Nephron progenitor cell (in vitro differentiated cells): ENCODE data around the gene FANCF.

ENCODE experiments used
- DNase-seq: peaks from one replicate; pipeline ENCODE4 v3.0.0; 2021
- H3K27ac Mint-ChIP-seq: 2 replicates; pipeline ENCODE4 v1.8.0; 2021; ENCODE audit warnings: mild to moderate bottlenecking, moderate library complexity, mixed read lengths
- H3K27me3 Mint-ChIP-seq: 2 replicates; pipeline ENCODE4 v1.8.0; 2021; ENCODE audit warnings: mild to moderate bottlenecking, low read depth, mixed read lengths; ENCODE audit not compliant: poor library complexity
- H3K36me3 Mint-ChIP-seq: 2 replicates; pipeline ENCODE4 v1.8.0; 2021; ENCODE audit warnings: low read depth, mixed read lengths
- H3K4me1 Mint-ChIP-seq: 2 replicates; pipeline ENCODE4 v1.8.0; 2021; ENCODE audit warnings: mixed read lengths
- H3K4me3 Mint-ChIP-seq: 2 replicates; pipeline ENCODE4 v1.8.0; 2021; ENCODE audit warnings: mild to moderate bottlenecking, moderate library complexity, mixed read lengths
- H3K9me3 Mint-ChIP-seq: 2 replicates; pipeline ENCODE4 v1.8.0; 2021; ENCODE audit warnings: mild to moderate bottlenecking, moderate library complexity, mixed read lengths
- TF ChIP-seq, protein P1 (sequence below): fragments of 200-600 bp; sonication (generic); IDR thresholded peaks from 2 replicates; pipeline ENCODE4 v1.5.0; 2021; ENCODE audit warnings: antibody characterized with exemption

FANCF gene

DNA sequence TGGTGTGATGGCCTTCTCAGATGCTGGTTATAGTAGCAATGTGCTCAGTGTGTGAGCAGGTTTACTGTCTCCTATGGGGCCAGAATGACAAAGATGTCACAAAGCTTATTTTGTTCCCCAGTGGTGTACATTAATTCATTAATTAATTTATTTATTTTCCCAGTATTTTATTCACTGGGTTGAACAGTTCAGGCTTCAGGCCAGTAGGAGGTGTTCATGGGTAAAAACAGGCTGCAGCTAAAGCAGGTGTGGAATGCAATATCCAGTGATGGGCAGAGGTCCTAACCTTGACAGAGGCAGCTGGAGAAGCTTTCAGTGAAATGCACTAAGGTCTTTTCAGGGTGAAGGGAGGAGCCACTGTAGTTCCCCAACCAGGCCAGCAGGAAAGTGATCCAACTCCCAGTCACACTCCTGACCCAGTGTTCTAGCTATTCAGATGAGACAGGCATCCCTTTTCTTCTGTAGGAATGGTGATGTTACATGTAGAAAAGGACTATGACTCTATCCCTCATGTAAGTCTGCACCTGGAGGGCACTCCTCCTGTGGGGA is 7.8 kb upstream of the FANCF start:
- peaks cover 18% of the 10 kb centered on the region for H3K4me1 Mint-ChIP-seq
- H3K27me3 Mint-ChIP-seq: peaks cover 3% of the 10 kb centered on the region
- no peak for DNase-seq
- H3K4me3 Mint-ChIP-seq: no peak overlapping the region
- H3K9me3 Mint-ChIP-seq: peaks cover 6% of the 10 kb centered on the region
- TF ChIP-seq, protein P1, sequence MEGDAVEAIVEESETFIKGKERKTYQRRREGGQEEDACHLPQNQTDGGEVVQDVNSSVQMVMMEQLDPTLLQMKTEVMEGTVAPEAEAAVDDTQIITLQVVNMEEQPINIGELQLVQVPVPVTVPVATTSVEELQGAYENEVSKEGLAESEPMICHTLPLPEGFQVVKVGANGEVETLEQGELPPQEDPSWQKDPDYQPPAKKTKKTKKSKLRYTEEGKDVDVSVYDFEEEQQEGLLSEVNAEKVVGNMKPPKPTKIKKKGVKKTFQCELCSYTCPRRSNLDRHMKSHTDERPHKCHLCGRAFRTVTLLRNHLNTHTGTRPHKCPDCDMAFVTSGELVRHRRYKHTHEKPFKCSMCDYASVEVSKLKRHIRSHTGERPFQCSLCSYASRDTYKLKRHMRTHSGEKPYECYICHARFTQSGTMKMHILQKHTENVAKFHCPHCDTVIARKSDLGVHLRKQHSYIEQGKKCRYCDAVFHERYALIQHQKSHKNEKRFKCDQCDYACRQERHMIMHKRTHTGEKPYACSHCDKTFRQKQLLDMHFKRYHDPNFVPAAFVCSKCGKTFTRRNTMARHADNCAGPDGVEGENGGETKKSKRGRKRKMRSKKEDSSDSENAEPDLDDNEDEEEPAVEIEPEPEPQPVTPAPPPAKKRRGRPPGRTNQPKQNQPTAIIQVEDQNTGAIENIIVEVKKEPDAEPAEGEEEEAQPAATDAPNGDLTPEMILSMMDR: peak; percentile 12
- no peak overlapping the region for H3K27ac Mint-ChIP-seq
- H3K36me3 Mint-ChIP-seq: peaks cover 16% of the 10 kb centered on the region

DNA sequence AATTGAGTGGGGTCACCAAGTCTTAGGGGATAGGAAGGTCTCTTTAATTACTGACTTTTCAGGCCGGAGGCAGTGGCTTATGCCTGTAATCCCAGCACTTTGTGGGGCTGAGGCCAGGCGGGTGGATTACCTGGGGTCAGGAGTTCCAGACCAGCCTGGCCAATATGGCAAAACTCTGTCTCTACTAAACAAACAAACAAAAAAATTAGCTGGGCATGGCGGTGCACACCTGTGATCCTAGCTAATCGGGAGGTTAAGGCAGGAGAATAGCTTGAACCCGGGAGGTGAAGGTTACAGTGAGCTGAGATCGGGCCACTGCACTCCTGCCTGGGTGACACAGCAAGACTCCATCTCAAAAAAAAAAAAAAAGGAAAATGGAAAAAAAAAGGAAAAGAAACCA is 1.8 kb upstream of the FANCF start:
- DNase-seq: no peak
- TF ChIP-seq, protein P1: no peak
- Mint-ChIP-seq H3K27me3 (no peaks in the 10 kb centered on the region), H3K36me3 (peaks cover 34% of the 10 kb centered on the region), H3K27ac (no peak overlapping the region), H3K9me3 (peaks cover 15% of the 10 kb centered on the region), H3K4me3 (no peak overlapping the region), H3K4me1 (peaks cover 31% of the 10 kb centered on the region)

DNA sequence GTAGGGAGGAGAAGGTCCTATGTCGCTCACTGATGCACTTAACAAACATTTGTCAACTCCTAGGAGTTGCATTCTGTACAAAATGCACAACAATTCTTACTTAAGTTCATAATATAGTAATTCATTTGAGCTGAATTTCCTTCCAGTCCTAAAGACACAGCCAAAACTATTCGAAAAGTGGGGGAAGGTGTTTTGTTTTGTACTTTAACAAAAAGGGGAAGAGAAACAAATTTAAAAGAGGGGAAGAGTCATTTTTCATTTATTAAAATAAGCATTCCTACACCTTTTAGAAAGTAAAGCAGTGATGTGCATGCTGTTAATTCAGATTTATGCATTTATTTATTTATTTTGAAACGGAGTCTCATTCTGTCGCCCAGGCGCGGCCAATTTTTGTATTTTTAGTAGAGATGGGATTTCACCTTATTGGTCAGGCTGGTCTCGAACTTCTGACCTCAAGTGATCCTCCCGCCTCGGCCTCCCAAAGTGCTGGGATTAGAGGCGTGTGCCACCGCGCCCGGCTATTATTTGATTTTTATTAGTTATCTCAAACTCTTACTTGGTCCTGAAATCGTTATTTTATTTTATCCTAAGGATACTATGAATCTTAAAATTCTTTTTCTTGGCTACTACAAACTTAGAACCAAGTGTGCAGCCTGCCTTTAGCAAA is 1.1 kb upstream of the FANCF start:
- Mint-ChIP-seq H3K27me3 (no peaks in the 10 kb centered on the region), H3K4me3 (peak overlapping the region; percentile 97), H3K4me1 (peaks cover 38% of the 10 kb centered on the region), H3K27ac (no peak overlapping the region), H3K9me3 (peaks cover 15% of the 10 kb centered on the region), H3K36me3 (peaks cover 41% of the 10 kb centered on the region)
- DNase-seq: no peak
- TF ChIP-seq, protein P1: no peak

DNA sequence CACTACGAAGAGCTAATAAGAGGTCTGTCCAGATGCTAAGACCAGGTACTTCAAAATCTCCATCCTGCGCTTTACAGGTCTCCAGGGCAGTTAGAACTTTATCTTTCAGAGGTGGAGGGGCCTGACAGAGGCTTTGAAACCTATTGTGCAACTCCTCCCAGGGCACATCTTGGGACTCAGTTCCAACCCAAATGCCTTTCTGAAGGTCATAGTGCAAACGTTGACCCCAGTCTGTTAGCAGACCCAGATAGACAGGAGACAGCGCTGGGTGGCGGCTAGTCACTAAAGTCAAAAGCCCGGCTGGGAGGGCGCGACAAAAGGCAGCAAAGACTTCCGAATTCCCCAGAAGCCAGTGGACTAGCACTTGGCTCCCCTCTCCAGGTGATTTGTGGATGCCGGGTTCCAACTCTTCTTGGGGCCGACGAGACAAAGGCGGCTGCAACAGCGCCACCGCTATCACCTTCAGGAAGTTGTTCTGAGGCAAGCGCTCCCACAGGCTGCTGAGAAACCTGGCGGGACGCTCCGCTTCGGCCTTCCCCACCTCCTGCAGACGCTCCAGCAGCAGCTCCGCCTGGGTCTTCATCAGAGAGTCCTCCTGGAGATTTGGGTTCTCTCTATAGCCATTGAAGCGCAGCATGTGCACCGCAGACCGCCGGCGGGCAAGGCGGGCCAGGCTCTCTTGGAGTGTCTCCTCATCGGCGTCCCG is 728 bp downstream of the FANCF start:
- Mint-ChIP-seq H3K4me3 (peak overlapping the region; percentile 97), H3K27me3 (no peaks in the 10 kb centered on the region), H3K27ac (peak overlapping the region; percentile 99), H3K4me1 (peaks cover 38% of the 10 kb centered on the region), H3K9me3 (peaks cover 15% of the 10 kb centered on the region), H3K36me3 (peaks cover 59% of the 10 kb centered on the region)
- DNase-seq: peak; percentile 67
- TF ChIP-seq, protein P1: peak; percentile 18

DNA sequence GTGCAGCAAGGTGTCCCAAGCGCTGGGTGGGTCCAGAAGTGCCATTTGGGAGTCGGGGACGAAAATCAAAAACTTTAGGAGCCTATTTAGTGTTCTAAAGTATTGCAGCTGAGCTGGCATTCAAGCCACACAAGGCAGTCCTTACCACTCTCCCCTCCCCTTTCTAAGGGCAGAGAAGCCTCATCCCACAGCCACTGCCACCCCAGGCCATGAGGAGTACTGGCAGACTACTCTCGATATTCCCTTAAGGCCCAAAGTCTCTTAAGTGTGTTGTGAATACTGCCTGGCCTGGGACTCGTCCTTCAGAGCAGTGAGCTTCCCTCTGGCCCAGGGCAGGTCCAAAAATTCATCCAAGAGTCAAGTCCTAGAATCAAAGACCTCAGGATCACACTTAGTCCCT is 7.8 kb downstream of the FANCF start:
- Mint-ChIP-seq H3K4me3 (no peak overlapping the region), H3K9me3 (peaks cover 9% of the 10 kb centered on the region), H3K27me3 (no peaks in the 10 kb centered on the region), H3K4me1 (peaks cover 10% of the 10 kb centered on the region), H3K27ac (no peak overlapping the region), H3K36me3 (peaks cover 39% of the 10 kb centered on the region)
- TF ChIP-seq, protein P1: no peak
- no peak for DNase-seq
